Measurements from ENCODE around the gene PCBP2. TPM values are rescaled to one million over a fixed set of nuclear protein-coding genes. Genes with fewer than 3 reads are reported as not detected.
A peak's percentile ranks its signal among the peaks of the same experiment; 100 is the strongest.

Gene PCBP2
- total and polyA plus RNA-seq, 10 of the 15 experiments (the other 5 are each of a cell fraction or from before 2014, with no cell fraction given): 109 to 803 (median 327) TPM

- TF ChIP-seq CUX1 (IDR thresholded peaks at IDR 0.05; ENCODE audit: insufficient replicate concordance, low read depth, low read length): no peak
- no peak for TF ChIP-seq MYB (IDR thresholded peaks at IDR 0.05; ENCODE audit: borderline replicate concordance, low read depth, low read length)
- TF ChIP-seq ZBTB11 (CRISPR knock-in tag; IDR thresholded peaks at IDR 0.05): no peak
- no peak for TF ChIP-seq SRF (IDR thresholded peaks at IDR 0.05; ENCODE audit: low read depth in 2 of 2, low read length in 2 of 2)
- TF ChIP-seq ZZZ3 (IDR thresholded peaks at IDR 0.05; ENCODE audit: control insufficient read depth, insufficient read length, low read depth): no peak
- no peak for TF ChIP-seq YBX1 (IDR thresholded peaks at IDR 0.05)
- TF ChIP-seq RELB (IDR thresholded peaks at IDR 0.05; ENCODE audit: low read depth): no peak
- no peak for TF ChIP-seq HSF1 (IDR thresholded peaks at IDR 0.05; ENCODE audit: low read depth, low read length)
- no peak for TF ChIP-seq ATF7 (IDR thresholded peaks at IDR 0.05; ENCODE audit: low read depth)
- no peak for TF ChIP-seq STAT3 (IDR thresholded peaks at IDR 0.05; ENCODE audit: low read depth, low read length)
- peak; percentile 39; the same call in 1 of the 2 replicates for TF ChIP-seq MXI1 (IDR thresholded peaks at IDR 0.05; ENCODE audit: low read depth, low read length)
- TF ChIP-seq CEBPB (IDR thresholded peaks at IDR 0.05; ENCODE audit: borderline replicate concordance in 1 of 2, low read depth in 2 of 2, low read length in 2 of 2): no peak
- TF ChIP-seq CREM (IDR thresholded peaks at IDR 0.05; ENCODE audit: low read depth): no peak
- no peak for TF ChIP-seq NFYB (IDR thresholded peaks at IDR 0.05; ENCODE audit: insufficient read depth, low read depth, low read length)
- TF ChIP-seq TCF12 (IDR thresholded peaks at IDR 0.05; ENCODE audit: low read depth, low read length): no peak
- no peak for TF ChIP-seq ZBTB33 (IDR thresholded peaks at IDR 0.05)
Observed at GRCh38 chr12:53500142-53500775, 48.4 kb downstream of the PCBP2 start (continued).

Data from GM12878 (cell line).